HepG2 (cell line): ENCODE data around the gene SYT8. TPM values are rescaled to one million over a fixed set of nuclear protein-coding genes. Genes with fewer than 3 reads are reported as not detected.

ENCODE experiments used
- ATAC-seq: fragments of 200-7000 bp; cut with Tn5 transposase; 3 replicates; pipeline ENCODE4 v1.9.1; 2020; ENCODE audit warnings: mild to moderate bottlenecking, moderate library complexity
- BruUV-seq: library from RNA; stranded (reverse); fragments of 400-500 nt; replicated peaks from 2 replicates; lab custom pipeline; 2021; lab: Mats Ljungman, UMichigan
- CTCF ChIA-PET: fragments of 300-600 bp; formaldehyde crosslinking; extraction: SDS; loops from one replicate; lab custom pipeline; 2021; ENCODE audit warnings: low total read pairs, inconsistent platforms, low intra/inter-chr PET ratio; lab: Yijun Ruan, JAX
- POLR2A ChIA-PET: fragments of 350-600 bp; sonication (Branson Sonifier 250); formaldehyde crosslinking; loops from one replicate; lab custom pipeline; 2020; ENCODE audit warnings: antibody characterized with exemption, inconsistent platforms; lab: Yijun Ruan, JAX
- DNase-seq: peaks from one replicate; pipeline ENCODE4 v3.0.0-alpha.2; 2015; ENCODE audit warnings: low spot score
- FAIRE-seq: peaks from 3 replicates; lab custom pipeline; 2011; peaks lifted over from hg19 to GRCh38; lab: Jason Lieb, UNC
- H2AFZ ChIP-seq: one replicate; pipeline ENCODE4 v1.6.1; 2011; ENCODE audit warnings: low read length, inconsistent platforms
- H3K27ac ChIP-seq: fragments of 300-600 bp; 3 replicates; pipeline ENCODE4 v1.8.0; 2011; ENCODE audit warnings: mixed run types, mild to moderate bottlenecking, mixed read lengths, low read length, inconsistent platforms; ENCODE audit not compliant: insufficient read depth; ENCODE audit errors: extremely low read length
- H3K27me3 ChIP-seq, 2 experiments: fragments of 200-600 bp in 1 of 2; 2 replicates in 1 of 2; 3 replicates in 1 of 2; pipeline versions ENCODE4 v1.6.0 to v1.8.0; 2011; ENCODE audit warnings: low read length in 2 of 2, mild to moderate bottlenecking in 2 of 2, moderate library complexity in 2 of 2, inconsistent platforms in 1 of 2; ENCODE audit not compliant: insufficient read depth in 2 of 2, control insufficient read depth in 1 of 2
- H3K36me3 ChIP-seq, 2 experiments: fragments of 200-600 bp in 1 of 2; replicated peaks in 1 of 2; 2 replicates in 1 of 2; 3 replicates in 1 of 2; pipeline versions ENCODE4 v1.5.1 to v1.8.0; 2011; ENCODE audit warnings: low read length in 2 of 2, inconsistent platforms in 1 of 2; ENCODE audit not compliant: insufficient read depth in 2 of 2, control insufficient read depth in 1 of 2
- H3K4me1 ChIP-seq: 2 replicates; pipeline ENCODE4 v1.5.1; 2012; ENCODE audit warnings: low read length, inconsistent platforms; ENCODE audit not compliant: insufficient read depth
- H3K4me2 ChIP-seq: 2 replicates; pipeline ENCODE4 v1.6.0; 2011; ENCODE audit warnings: low read depth, low read length, inconsistent platforms
- H3K4me3 ChIP-seq, 3 experiments: fragments of 200-600 bp in 1 of 3; sonication (generic), shearing (Covaris generic) in 1 of 3; replicated peaks in 1 of 3; 2 replicates each; pipeline ENCODE4 v1.5.1; 2011 to 2016; ENCODE audit warnings: low read length in 3 of 3, inconsistent platforms in 2 of 3, low read depth in 2 of 3, mild to moderate bottlenecking in 2 of 3, control low read depth in 1 of 3, mixed read lengths in 1 of 3; ENCODE audit not compliant: insufficient read depth in 1 of 3
- H3K79me2 ChIP-seq: one replicate; pipeline ENCODE4 v1.6.1; 2011; ENCODE audit warnings: low read length, inconsistent platforms; ENCODE audit not compliant: insufficient read depth
- H3K9ac ChIP-seq: 2 replicates; pipeline ENCODE4 v1.6.0; 2011; ENCODE audit warnings: mild to moderate bottlenecking, low read depth, low read length, inconsistent platforms; ENCODE audit not compliant: insufficient read depth
- H3K9me3 ChIP-seq: 2 replicates; pipeline ENCODE4 v1.5.1; 2012; ENCODE audit warnings: mild to moderate bottlenecking, low read length
- H4K20me1 ChIP-seq: 2 replicates; pipeline ENCODE4 v1.6.0; 2011; ENCODE audit warnings: inconsistent platforms, mild to moderate bottlenecking, low read length, moderate library complexity; ENCODE audit not compliant: insufficient read depth
- FOXA3 ChIP-seq: IDR thresholded peaks from 2 replicates; pipeline ENCODE4 v1.6.1; 2016; ENCODE audit warnings: missing genetic modification reagents, missing compliant biosample characterization
- MXI1 ChIP-seq: IDR thresholded peaks from 3 replicates; pipeline ENCODE4 v1.6.1; 2012; ENCODE audit warnings: low read depth, low read length, inconsistent platforms, borderline replicate concordance
- ZBTB49 ChIP-seq: sonication (generic); formaldehyde crosslinking; IDR thresholded peaks from 2 replicates; pipeline ENCODE4 v1.4.0; 2020; ENCODE audit warnings: missing genetic modification reagents, borderline replicate concordance
- ZNF17 ChIP-seq: sonication (generic); formaldehyde crosslinking; IDR thresholded peaks from 2 replicates; pipeline ENCODE4 v1.5.0; 2020; ENCODE audit warnings: mild to moderate bottlenecking, missing genetic modification reagents
- ZNF382 ChIP-seq: sonication (generic); formaldehyde crosslinking; IDR thresholded peaks from 2 replicates; pipeline ENCODE4 v1.5.0; 2020; ENCODE audit warnings: missing genetic modification reagents, mild to moderate bottlenecking, borderline replicate concordance
- ZNF790 ChIP-seq: sonication (generic); formaldehyde crosslinking; IDR thresholded peaks from 2 replicates; pipeline ENCODE4 v1.8.0; 2022; ENCODE audit warnings: missing genetic modification reagents, mild to moderate bottlenecking, borderline replicate concordance
- ZNF841 ChIP-seq: sonication (generic); formaldehyde crosslinking; IDR thresholded peaks from 2 replicates; pipeline ENCODE4 v1.8.1; 2023; ENCODE audit warnings: missing genetic modification reagents, borderline replicate concordance
- ZXDC ChIP-seq: sonication (generic); formaldehyde crosslinking; IDR thresholded peaks from 2 replicates; pipeline ENCODE4 v1.5.0; 2020; ENCODE audit warnings: mild to moderate bottlenecking, missing genetic modification reagents
- WGBS: methylation state at CpG from one replicate; pipeline ENCODE4 v1.1.6; 2017; ENCODE audit warnings: low lambda C conversion rate; 5-methylcytosine and 5-hydroxymethylcytosine counted together
- in situ Hi-C: cut with HindIII; loops from 2 replicates; pipeline ENCODE4 v1.10.0; 2017; ENCODE audit warnings: low pct_unique_long_range_greater_than_20kb; ENCODE audit not compliant: extremely low pct_ligation_motif_present
- intact Hi-C: fragments of 100-400 bp; cut with micrococcal nuclease; formaldehyde crosslinking; loops from one replicate; pipeline ENCODE4 v1.10.0; 2022; ENCODE audit not compliant: unreplicated experiment
- polyA plus RNA-seq, 8 experiments: library from polyadenylated mRNA; depleted of rRNA in 3 of 8; stranded (reverse) in 7 of 8; unstranded in 1 of 8; fragments of >200 nt; fragmentation: Illumina TruSeq in 4 of 8; extraction: Trizol in 4 of 8; gene quantifications; 2 replicates each; pipeline versions ENCODE4 v1.2.1 to v1.2.3, GENCODE V29; 2011 to 2016; ENCODE audit warnings: low read depth in 4 of 8, missing spikeins in 1 of 8, mixed read lengths in 1 of 8; ENCODE audit not compliant: insufficient read depth in 1 of 8
- total RNA-seq, 5 experiments: library from RNA; depleted of rRNA; stranded (reverse); fragments of >200 nt; fragmentation: Illumina TruSeq; extraction: Trizol; gene quantifications; 2 replicates each; pipeline ENCODE4 v1.2.3, GENCODE V29; 2016; ENCODE audit warnings: low read depth in 1 of 5

Gene SYT8
- total and polyA plus RNA-seq, 2 of the 13 experiments (the other 11 are each of a cell fraction or from before 2014, with no cell fraction given) = 0.60 to 2.3 TPM

- TF ChIP-seq ZBTB49 (no peak), MXI1 (no peak), FOXA3 (no peak), ZNF382 (CRISPR knock-in tag) (no peak), ZXDC (CRISPR knock-in tag) (no peak)
- TF ChIP-seq, all 625 proteins: peak for 0
Measured at GRCh38 chr11:1860108-1860507, 25.3 kb downstream of the SYT8 start (continued).

GRCh38 chr11:1861435-1862411 is 26.9 kb downstream of the SYT8 start:
- Histone ChIP-seq H3K27me3 (peaks cover 14 to 57% of the 10 kb centered on the region in 2 experiments), H4K20me1 (no peaks in the 10 kb centered on the region), H3K4me1 (no peaks in the 10 kb centered on the region), H2AFZ (no peak overlapping the region), H3K27ac (no peak overlapping the region), H3K9ac (no peak overlapping the region), H3K4me3 (no peak overlapping the region), H3K36me3 (no peaks in the 10 kb centered on the region), H3K9me3 (no peaks in the 10 kb centered on the region), H3K4me2 (no peak overlapping the region), H3K79me2 (no peaks in the 10 kb centered on the region)
- no peak for DNase-seq
- BruUV-seq = no TSS peak
- no peak for ATAC-seq
- POLR2A ChIA-PET = no interaction called here
- WGBS = 17% methylated on average over 4 of the region's 4 CpGs
- intact Hi-C loops = no loop called here
- in situ Hi-C loops = no loop called here
- no peak for FAIRE-seq
- CTCF ChIA-PET = no interaction called here
- TF ChIP-seq ZNF841 (CRISPR knock-in tag) (no peak), FOXA3 (no peak), ZNF17 (CRISPR knock-in tag) (no peak), ZNF790 (CRISPR knock-in tag) (no peak)
- TF ChIP-seq, all 625 proteins: peak for 0
